Bronchus fibroblast of lung (primary cell): Measurements from ENCODE around the gene FBXO34. TPM values are rescaled to one million over a fixed set of nuclear protein-coding genes. Genes with fewer than 3 reads are reported as not detected.

Source experiments
- total RNA-seq: library from RNA; depleted of rRNA; stranded (reverse); fragments of >200 nt; gene quantifications from 2 replicates; pipeline ENCODE4 v1.2.3, GENCODE V29; 2015

The FBXO34 gene
- 11.9 and 13.6 TPM in 2 replicates for total RNA-seq

GRCh38 chr14:55270832-55271571, at the start of gene FBXO34:
FBXO34 (plus strand) TSS chr14:55271421; CDS start chr14:55350391, 78,970 bp downstream.

Other genes starting within 250 kb of the FBXO34 start
- gene WDHD1, start 244.3 kb upstream of the FBXO34 start, total RNA-seq: 11.1 and 14.8 TPM in 2 replicates
- 5.9 and 7.4 TPM in 2 replicates for gene SOCS4, start 244.2 kb upstream of the FBXO34 start, total RNA-seq
- gene MAPK1IP1L, start 219.8 kb upstream of the FBXO34 start, total RNA-seq: 52.3 and 96.0 TPM in 2 replicates
- gene LGALS3, start 142.2 kb upstream of the FBXO34 start, total RNA-seq: 331 TPM in 2 replicates
- 48.5 and 59.2 TPM in 2 replicates for gene DLGAP5, start 79.8 kb upstream of the FBXO34 start, total RNA-seq
- gene ATG14, start 140.4 kb downstream of the FBXO34 start, total RNA-seq: 5.7 and 5.8 TPM in 2 replicates
- gene TBPL2, start 169.2 kb downstream of the FBXO34 start, total RNA-seq: not detected in 2 replicates